22Rv1 (cell line): ENCODE data around the gene KLK1.

Experiments used
- CTCF ChIP-seq: fragments of 450-650 bp; IDR thresholded peaks from 2 replicates; pipeline ENCODE4 v1.5.1; 2017; ENCODE audit warnings: mild to moderate bottlenecking
- ZFX ChIP-seq: fragments of 450-650 bp; IDR thresholded peaks from 2 replicates; pipeline ENCODE4 v1.6.1; 2017; ENCODE audit warnings: antibody characterized with exemption, borderline replicate concordance

DNA sequence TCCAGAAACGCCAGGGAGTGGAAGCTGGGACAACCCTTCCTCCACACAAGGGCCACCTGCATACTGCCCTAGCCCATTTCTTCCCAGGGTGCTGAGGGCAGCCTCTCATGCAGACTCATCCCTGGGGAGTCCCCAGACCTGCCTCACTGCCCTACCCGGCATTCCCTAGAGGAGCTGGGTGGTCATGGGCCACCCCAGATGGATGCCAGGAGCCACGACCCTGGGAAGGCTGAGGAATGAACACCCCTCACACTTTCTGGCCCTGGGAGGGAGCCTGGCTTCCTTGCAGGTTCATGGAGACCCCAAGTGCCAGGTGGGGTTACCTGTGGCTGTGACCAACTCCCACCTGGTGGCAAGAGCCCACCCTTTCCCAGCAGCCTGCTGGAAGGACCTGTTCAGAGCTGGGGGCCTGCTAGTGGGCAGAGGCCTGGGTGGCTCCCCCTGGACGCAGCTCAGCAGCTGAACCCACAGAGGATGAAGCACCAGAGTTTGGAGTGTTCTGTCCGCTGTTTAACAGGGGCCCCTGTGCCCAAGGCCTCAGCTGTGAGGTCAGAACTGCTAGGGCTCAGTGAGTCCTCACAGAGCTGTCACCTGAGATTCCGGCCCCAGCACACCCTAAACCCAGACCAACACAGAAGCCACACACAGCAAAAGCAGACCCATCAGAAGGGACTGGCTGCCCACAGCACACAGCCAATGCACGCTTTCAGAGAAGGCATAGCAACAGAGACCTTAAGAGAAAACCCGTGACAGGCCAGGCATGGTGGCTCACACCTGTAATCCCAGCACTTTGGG lies 26.8 kb downstream of the KLK1 start:
- TF ChIP-seq CTCF (no peak), ZFX (no peak)
